HTR-8/SVneo (cell line): ENCODE results near the gene CCDC150.

Experiments
- DNase-seq: peaks from one replicate; pipeline ENCODE4 v3.0.0; 2011; ENCODE audit warnings: low spot score, mixed read lengths; ENCODE audit not compliant: insufficient read length
- FAIRE-seq: peaks from 2 replicates; lab custom pipeline; 2011; peaks lifted over from hg19 to GRCh38; lab: Jason Lieb, UNC

CCDC150 gene

DNA sequence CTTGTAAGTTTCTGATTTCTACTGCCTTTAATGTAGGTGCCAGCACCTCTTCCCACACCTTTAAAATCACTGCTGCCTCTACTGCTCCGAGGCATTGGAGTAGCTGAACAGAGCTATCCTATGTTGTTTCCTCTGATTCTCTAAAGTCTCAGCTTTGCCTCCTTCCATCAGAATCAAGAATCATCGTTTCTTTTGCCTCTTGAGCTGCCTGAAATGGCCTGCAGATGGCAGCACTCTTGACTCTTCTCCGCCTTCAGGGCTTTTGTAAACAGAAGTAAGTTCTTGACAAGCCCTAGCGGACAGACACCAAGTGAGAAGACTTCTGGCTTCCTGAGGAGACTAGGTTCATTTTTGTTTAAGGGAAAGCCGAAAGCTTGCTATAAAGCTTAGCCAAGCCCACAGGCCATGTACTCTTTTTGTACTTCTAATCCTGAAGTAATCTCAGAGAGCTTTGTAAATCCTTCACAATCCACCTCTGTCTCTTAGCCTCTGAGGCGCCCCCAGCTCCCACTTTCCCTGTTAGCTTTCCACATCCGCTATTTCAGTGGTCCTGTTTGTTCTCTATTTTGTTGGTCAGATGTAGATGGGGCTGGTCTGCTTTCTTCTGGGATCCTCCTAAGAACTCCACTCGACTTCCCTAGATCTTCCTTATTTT lies 111.6 kb downstream of the CCDC150 start:
- DNase-seq (peak; percentile 45), FAIRE-seq (no peak)

DNA sequence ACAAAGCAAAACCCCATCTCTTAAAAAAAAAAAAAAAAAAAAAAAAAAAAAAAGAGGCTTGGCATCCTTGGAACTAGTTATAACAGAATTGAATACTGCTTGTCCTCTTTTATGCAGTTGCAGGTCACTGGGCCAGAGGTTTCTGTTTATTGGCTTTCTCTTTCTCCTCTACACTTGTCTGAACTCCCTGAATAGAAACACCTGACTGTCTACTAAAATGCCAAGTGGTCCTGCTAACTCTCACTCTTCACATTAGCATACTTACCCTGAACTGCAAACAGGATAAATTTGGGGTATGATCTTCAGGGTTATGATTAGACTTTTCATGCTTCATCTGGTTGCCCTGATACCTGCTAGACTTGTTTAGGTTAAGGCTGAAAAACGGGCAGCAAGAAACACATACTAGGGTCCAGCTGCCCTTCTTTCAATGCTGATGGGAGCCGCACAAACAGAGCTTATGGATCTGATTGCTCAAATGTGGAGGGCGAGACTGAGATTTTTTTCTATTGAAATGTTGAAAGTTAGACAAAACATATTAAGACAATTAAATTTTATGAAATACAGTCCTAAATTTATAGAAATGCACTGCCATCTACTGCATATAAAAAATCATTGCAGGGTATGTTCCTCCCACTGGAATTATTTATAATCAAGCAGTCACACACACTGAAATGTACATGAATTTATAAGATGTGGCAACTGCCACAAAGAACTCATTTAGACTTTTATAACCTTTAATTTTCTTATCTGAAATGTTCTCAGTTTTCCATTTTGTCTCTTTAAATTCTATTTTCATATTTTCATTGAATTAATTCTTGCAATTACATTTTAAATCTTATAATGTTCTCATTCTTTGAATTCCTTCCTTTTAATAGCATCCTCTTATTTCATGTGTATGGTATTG lies 119.2 kb downstream of the CCDC150 start:
- FAIRE-seq (no peak), DNase-seq (no peak)

DNA sequence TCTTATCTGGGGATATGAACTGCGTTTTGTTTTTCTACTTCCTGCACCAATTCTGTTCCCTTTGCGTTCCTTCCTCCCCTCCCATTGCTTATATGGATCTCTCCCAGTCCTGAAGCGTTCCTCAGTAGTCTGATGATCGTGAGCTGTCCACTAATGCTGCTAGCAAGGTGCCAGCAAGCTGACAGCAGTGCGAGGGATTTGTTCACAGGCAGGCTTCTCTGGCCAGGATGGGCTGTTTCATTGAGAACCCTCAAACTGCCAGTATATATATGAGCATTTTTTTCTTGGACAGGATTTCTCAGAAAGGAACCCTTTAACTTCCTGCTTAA lies 119.8 kb downstream of the CCDC150 start:
- FAIRE-seq (no peak), DNase-seq (no peak)

GRCh38 chr2:196767101-196767500 lies 127.6 kb downstream of the CCDC150 start:
- FAIRE-seq = no peak
- DNase-seq = no peak
